ENCODE results near the gene ANO10. TPM values are rescaled to one million over a fixed set of nuclear protein-coding genes. Genes with fewer than 3 reads are reported as not detected.

The ANO10 gene
- total RNA-seq, 1 donor from 2014 or later: 32.8 TPM

GRCh38 chr3:43435706-43436105 is 186.1 kb downstream of the ANO10 start:
- no peak overlapping the region for H3K27ac Mint-ChIP-seq (ENCODE audit: unreplicated experiment)
- no peak overlapping the region for H3K4me3 Mint-ChIP-seq (ENCODE audit: unreplicated experiment)
- peaks cover 16% of the 10 kb centered on the region for H3K9me3 Mint-ChIP-seq (ENCODE audit: unreplicated experiment)
- peaks cover 20% of the 10 kb centered on the region for H3K36me3 Mint-ChIP-seq (ENCODE audit: unreplicated experiment)
- H3K27me3 Mint-ChIP-seq (ENCODE audit: unreplicated experiment): no peaks in the 10 kb centered on the region
- DNase-seq (ENCODE audit: extremely low spot score, unreplicated experiment): no peak
- TF ChIP-seq, protein P1, sequence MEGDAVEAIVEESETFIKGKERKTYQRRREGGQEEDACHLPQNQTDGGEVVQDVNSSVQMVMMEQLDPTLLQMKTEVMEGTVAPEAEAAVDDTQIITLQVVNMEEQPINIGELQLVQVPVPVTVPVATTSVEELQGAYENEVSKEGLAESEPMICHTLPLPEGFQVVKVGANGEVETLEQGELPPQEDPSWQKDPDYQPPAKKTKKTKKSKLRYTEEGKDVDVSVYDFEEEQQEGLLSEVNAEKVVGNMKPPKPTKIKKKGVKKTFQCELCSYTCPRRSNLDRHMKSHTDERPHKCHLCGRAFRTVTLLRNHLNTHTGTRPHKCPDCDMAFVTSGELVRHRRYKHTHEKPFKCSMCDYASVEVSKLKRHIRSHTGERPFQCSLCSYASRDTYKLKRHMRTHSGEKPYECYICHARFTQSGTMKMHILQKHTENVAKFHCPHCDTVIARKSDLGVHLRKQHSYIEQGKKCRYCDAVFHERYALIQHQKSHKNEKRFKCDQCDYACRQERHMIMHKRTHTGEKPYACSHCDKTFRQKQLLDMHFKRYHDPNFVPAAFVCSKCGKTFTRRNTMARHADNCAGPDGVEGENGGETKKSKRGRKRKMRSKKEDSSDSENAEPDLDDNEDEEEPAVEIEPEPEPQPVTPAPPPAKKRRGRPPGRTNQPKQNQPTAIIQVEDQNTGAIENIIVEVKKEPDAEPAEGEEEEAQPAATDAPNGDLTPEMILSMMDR (IDR thresholded peaks at IDR 0.05): no peak
- H3K4me1 Mint-ChIP-seq (ENCODE audit: unreplicated experiment): peaks cover 3% of the 10 kb centered on the region

DNA sequence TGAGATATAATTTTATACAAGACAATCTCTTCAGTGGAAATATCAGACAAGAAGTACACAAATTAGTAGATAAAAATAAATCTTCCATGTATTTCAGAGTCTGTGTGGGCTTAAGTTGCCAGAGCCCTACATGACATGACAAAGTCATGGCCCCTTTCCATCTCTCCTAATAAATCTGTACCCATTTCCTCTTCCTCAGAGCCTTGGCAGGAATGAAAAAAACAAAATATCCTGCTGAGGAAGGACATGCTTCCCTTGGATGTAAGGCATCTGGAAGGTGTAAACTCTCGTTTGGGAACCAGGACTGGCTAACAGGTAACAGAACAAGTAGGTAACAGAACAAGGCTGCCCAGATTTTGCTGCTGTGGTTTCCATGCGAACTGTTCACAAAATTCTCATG is 187.4 kb downstream of the ANO10 start:
- Mint-ChIP-seq H3K9me3 (ENCODE audit: unreplicated experiment) (peaks cover 5% of the 10 kb centered on the region), H3K36me3 (ENCODE audit: unreplicated experiment) (peaks cover 21% of the 10 kb centered on the region), H3K27me3 (ENCODE audit: unreplicated experiment) (no peaks in the 10 kb centered on the region), H3K27ac (ENCODE audit: unreplicated experiment) (no peak overlapping the region), H3K4me1 (ENCODE audit: unreplicated experiment) (no peaks in the 10 kb centered on the region), H3K4me3 (ENCODE audit: unreplicated experiment) (no peak overlapping the region)
- TF ChIP-seq, protein P1 (IDR thresholded peaks at IDR 0.05): no peak
- no peak for DNase-seq (ENCODE audit: extremely low spot score, unreplicated experiment)

DNA sequence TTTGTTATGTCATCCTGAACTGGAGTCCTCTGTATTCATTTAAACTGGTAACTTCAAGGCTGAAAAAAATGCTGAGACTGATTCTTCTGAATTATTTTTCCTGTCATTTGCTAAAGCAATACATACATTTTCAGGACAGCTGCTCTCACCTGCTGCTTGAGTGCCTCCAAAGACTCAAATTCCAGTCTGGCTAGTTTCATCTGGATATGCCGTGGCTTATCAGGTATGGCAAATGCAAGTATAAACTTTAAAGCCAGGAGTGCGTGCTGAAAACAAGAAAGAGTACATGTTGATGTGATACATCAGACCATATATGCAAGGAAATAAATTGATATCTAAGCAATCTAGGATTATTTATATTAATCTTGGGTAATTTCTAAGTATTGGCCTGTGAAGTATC is 189.3 kb downstream of the ANO10 start:
- no peaks in the 10 kb centered on the region for H3K4me1 Mint-ChIP-seq (ENCODE audit: unreplicated experiment)

DNA sequence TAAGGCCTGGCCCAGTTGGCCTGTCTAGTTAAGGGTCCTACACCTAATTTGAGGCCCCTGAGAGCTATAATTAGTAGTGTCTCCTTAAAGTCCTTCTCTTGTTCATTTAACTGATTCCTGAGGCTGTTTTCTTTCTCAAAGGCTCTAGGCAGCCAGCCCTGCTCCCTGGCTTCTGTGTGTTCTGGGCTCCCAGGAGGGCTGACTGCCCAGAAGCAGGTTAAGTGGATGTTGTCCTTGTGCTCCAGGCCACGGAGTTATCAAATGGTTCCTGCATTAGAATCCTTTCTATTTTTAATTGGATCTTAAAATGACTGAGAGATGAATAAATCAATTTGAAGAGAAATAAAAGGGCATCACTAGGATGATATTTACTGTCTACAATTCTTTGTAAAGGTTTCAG is 195.4 kb downstream of the ANO10 start:
- TF ChIP-seq, protein P1 (IDR thresholded peaks at IDR 0.05): no peak
- Mint-ChIP-seq H3K4me1 (ENCODE audit: unreplicated experiment) (peaks cover 12% of the 10 kb centered on the region), H3K27ac (ENCODE audit: unreplicated experiment) (no peak overlapping the region), H3K4me3 (ENCODE audit: unreplicated experiment) (no peak overlapping the region), H3K36me3 (ENCODE audit: unreplicated experiment) (peaks cover 8% of the 10 kb centered on the region), H3K9me3 (ENCODE audit: unreplicated experiment) (no peaks in the 10 kb centered on the region), H3K27me3 (ENCODE audit: unreplicated experiment) (no peaks in the 10 kb centered on the region)
- no peak for DNase-seq (ENCODE audit: extremely low spot score, unreplicated experiment)

More for the DNA sequence above, 189.3 kb downstream of the ANO10 start:
- no peaks in the 10 kb centered on the region for H3K9me3 Mint-ChIP-seq (ENCODE audit: unreplicated experiment)
- TF ChIP-seq, protein P1 (IDR thresholded peaks at IDR 0.05): no peak
- H3K4me3 Mint-ChIP-seq (ENCODE audit: unreplicated experiment): no peak overlapping the region
- H3K27me3 Mint-ChIP-seq (ENCODE audit: unreplicated experiment): no peaks in the 10 kb centered on the region
- H3K36me3 Mint-ChIP-seq (ENCODE audit: unreplicated experiment): peaks cover 11% of the 10 kb centered on the region
- no peak for DNase-seq (ENCODE audit: extremely low spot score, unreplicated experiment)
- H3K27ac Mint-ChIP-seq (ENCODE audit: unreplicated experiment): no peak overlapping the region

GRCh38 chr3:43425829-43426228 is 196.0 kb downstream of the ANO10 start:
- TF ChIP-seq, protein P1 (IDR thresholded peaks at IDR 0.05): no peak
- H3K9me3 Mint-ChIP-seq (ENCODE audit: unreplicated experiment): no peaks in the 10 kb centered on the region
- no peak for DNase-seq (ENCODE audit: extremely low spot score, unreplicated experiment)
- peaks cover 12% of the 10 kb centered on the region for H3K4me1 Mint-ChIP-seq (ENCODE audit: unreplicated experiment)
- no peak overlapping the region for H3K4me3 Mint-ChIP-seq (ENCODE audit: unreplicated experiment)
- no peak overlapping the region for H3K27ac Mint-ChIP-seq (ENCODE audit: unreplicated experiment)
- H3K36me3 Mint-ChIP-seq (ENCODE audit: unreplicated experiment): peaks cover 6% of the 10 kb centered on the region
- no peaks in the 10 kb centered on the region for H3K27me3 Mint-ChIP-seq (ENCODE audit: unreplicated experiment)
